SIG-M5 treated with dmso at 0.1 percent for 504 hours (cell line): ENCODE data around the gene IL16.
"Not testable (repeated sequence)": the region's sequence is repeated elsewhere in the genome, so short reads cannot be mapped to it uniquely, and the experiment has no call there.

Source experiments
- DNase-seq: peaks from one replicate; lab custom pipeline; 2025; ENCODE audit not compliant: unreplicated experiment; lab: John Stamatoyannopoulos, UW

IL16 gene

DNA sequence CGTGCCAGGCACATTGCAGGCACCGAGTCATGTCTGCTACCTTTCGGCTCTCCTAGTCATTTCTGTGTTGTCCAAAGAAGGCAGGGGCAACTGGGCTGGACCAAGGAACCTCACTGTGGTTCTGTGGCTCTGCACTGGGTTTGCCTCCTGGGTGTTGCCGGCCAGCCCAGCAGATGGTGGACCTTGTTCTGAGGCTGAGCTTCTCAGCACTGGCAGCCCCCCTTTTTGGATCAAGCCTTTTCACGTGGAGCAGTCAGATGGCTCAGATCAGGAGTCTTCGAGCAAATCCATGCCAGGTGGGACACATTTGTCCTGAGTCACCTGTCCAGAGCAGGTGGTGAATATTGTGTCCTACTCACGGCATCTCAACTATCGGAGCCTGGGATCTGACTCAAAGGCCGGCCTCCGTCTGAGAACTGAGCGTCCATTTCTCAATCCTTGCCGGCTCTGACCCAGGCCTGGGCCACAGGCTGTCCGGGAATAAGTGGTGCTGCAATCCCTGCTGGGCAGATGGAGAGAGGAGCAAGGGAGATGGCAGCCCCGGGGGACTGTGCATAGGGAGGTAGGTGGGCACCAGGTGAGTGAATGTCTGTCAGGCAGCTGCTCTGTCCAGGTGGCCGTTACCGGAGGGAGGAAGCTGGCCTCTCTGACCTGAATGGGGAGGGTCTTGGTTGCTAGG, at the start of gene IL16:
TSS of gene IL16 (plus strand) at position 304 of the 679 bp plus-strand sequence. CDS start 28,521 bp downstream, outside the sequence.
- no peak for DNase-seq

DNA sequence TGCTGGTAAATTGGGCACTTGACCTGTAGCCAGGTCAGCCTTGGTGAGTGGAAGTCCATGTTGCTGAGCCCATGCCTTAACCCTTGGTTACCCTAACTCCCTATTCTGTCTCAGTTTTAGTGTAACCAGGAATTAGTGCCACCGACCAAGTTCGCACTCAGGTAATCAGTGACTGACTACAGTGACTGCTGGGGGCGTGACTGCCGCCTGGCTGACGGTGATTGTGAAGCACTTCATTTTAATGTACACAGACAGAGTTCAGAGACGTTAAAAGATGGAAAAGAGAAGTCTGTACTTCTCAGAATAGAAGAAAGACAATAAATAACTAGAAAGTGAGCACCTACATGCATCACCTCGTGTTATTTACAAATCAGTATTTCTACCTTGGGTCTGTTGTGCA, 45.3 kb upstream of the IL16 start:
- no peak for DNase-seq

DNA sequence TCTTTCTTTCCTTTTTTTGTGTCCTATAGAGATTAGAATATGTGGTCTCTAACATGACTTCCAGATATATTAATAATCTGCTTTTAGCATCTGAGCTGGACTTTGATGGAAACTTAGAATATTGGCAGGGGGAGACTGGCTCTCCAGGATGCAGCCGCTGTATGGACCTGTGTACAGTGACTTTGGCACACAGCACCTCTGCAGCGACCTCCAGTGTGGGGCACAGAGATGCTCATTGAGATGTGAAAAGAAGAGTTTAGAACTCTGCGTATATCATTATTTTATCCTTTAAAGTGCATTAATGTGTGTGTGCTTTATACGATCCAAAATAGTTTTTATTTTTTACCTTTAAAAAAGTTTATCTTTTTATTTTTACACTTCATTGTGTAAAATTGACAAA, 44.3 kb upstream of the IL16 start:
- DNase-seq = no peak

DNA sequence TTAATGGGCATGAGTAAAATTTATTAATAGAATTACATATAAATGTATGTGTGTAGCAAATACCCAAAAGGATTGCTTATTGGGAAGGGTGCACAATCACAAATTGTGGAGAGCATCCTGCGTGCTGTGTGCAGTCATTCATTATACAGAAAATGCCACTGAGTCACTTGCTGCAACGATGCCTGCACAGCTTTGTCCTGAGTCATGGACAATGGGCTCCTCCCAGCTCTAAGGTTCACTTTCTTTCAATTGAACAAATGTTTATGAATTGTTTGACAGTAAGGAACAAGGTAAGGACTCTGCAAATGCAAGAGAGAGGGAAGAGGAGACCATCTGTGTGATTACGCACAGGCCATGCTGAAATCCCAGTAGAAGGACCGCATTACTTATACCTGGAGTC, 43.9 kb upstream of the IL16 start:
- DNase-seq = no peak

DNA sequence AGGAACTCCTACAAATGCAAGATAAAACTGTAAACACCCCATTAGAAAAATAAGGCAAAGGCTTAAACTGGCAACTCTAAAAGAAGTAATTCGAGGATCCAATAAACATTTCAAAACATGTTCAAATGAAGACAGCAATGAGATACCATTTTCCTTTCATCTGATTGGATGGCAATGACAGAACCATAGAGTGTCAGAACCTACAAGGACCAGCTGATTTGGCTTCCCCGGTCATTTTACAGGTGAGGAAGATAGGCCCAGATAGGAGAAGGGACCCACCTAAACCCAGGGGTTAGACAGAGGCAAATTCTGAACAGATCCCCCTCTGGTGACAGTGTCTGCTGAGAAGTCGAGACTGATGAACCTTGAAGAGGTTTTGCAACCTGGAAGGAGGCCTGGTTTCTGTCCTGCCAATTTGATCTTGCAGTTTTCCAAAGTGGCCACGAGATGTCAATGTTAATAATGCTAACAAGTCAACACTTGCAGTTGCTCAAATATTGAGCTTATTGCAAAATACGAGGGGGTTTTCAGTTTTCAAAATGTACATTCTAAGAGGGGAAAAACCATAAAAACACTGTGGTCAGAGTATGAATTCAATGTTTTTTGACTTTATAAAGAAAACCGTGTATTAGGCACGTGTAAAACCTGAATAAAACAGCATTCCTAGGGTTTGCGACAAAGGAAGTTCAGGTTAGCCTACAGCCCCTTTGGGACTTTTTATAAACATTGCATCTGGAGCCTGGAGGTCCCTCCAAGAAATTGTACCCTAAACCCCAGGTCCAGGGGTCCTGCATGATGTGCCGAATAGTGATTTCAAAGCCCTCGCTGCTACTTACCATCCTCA, 41.1 kb upstream of the IL16 start:
- peak; percentile 52 for DNase-seq

DNA sequence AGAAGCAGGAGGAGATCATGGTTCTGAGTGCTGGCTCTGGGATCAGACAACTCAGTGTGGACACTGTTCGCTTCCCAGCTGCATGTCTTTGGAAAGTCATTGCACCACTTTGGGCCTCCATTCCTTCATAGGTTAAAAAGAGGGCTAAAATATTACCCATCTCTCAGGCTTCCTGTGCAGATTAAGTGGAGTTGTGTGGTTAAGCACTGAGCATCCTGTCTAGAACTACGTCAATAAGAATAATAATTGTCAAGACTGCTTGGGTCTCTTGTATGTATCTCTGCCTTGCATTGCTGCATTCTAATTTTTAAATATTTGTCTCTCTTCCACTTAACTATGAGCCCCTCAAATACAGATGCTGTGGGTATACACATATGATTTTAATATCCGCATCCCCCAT, 40.4 kb upstream of the IL16 start:
- DNase-seq = no peak

DNA sequence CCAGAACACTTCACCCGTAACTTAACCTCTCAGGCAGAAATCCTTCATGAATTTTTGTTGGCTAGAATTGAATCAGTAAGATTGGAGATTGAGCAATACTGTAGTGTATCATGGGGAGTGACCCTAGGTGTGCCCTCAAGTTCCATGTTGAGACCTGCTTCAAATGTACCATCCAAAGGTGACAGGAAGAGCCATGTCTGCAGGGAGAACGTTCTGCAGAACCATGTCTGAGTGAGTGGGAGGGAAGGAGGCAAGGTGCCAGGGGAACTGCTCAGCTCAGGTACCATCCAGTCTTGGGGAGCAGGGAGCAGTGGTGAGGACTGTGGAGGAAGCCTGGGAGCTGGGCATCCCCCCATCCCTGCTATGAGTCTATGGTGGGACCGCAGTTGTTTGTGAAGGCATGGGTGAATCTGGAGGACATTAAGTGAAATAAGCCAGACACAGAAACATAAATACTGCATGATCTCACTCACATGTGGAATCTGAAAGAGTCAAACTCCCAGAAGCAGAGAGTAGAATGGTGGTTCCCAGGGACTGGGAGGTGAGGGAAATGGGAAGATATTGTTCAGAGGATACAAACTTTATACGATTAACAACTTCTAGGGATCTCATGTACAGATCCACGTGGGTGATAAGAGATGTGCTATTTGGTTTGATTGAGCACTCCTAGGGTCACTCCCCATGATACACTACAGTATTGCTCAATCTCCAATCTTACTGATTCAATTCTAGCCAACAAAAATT, 39.3 kb upstream of the IL16 start:
- no peak for DNase-seq

DNA sequence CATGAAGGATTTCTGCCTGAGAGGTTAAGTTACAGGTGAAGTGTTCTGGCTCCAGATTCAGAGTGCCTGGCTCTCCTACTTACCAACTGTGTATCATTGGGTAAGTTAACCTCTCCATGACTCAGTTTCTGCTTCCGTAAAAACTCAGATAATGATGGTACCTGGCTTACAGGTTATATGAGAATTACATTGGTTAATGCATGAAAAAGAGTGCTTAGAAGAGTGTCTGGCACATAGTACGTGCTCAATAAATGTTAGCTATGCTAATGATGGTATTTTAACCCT, 38.8 kb upstream of the IL16 start:
- DNase-seq = no peak

DNA sequence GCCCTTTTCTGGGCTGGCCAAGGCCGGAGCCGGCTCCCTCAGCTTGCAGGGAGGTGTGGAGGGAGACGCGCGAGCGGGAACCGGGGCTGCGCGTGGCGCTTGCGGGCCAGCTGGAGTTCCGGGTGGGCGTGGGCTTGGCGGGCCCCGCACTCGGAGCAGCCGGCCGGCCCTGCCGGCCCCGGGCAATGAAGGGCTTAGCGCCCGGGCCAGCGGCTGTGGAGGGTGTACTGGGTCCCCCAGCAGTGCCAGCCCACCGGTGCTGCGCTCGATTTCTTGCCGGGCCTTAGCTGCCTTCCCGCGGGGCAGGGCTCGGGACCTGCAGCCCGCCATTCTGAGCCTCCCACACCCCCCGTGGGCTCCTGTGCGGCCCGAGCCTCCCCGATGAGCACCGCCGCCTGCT, 38.1 kb upstream of the IL16 start:
- DNase-seq = not testable (repeated sequence)

DNA sequence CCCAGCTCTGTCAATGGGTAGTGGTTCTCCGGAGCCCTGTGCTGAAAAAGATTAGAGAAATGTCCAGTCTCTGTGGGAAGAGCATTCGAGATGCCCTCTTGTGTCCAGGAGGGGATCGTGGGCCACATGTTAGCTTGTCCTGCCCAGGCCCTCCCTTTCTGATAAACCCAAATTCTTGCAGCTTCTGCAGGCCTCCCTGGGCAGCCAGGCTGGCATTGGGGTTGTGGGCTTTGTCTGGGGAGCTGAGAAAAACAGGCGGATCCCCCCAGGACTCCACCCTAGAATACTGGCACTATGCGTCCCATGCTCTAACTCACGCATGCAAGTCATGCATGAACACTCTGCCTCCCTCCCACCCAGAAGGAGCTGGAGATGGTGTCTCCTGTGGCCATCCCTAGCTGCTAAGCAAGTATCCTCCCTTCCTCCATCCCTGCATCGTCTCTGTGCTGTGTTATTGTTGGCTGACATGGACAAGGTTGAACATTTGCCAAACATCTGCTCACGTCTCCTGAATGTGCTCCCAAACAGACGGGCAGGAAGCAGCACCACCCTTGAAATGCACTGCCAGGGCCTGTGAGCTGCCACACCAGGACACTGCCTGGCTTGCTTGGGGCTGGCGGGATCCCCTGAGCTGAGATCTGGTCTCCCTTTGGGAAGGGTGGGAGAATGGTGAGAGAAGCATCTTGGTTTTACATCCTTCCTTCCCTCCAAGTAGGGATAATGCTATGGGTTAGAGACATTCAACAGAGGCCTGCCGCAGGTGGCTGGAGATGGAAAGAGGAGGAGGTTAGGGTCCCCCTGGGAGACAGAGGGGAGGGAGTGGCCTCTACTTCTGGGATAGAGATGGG, 36.1 kb upstream of the IL16 start:
- DNase-seq = no peak

DNA sequence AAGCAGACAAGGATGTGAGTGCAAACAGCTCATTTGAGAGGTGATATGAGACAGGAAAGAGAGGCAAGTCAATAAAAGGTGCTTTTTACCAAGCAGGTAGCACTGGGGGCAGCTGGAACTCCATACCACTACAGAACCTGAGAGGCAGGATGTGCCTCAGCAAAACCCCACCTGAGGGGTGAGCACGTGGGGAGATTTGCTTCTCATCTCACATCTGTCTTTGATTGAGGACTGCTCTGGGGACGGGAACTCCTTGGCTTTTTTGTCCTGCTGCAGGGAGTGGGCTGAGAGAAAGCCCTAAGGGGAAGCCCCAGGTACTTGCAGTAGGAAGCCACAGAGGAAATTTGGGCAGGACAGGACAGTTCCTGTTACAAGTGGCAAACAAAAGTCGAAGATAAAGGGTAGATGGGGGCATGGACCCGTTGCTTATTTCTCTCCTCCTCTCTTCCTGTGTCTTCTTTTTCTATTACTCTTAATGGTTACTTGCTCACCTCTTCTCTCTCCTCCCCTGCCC, 35.5 kb upstream of the IL16 start:
- no peak for DNase-seq

DNA sequence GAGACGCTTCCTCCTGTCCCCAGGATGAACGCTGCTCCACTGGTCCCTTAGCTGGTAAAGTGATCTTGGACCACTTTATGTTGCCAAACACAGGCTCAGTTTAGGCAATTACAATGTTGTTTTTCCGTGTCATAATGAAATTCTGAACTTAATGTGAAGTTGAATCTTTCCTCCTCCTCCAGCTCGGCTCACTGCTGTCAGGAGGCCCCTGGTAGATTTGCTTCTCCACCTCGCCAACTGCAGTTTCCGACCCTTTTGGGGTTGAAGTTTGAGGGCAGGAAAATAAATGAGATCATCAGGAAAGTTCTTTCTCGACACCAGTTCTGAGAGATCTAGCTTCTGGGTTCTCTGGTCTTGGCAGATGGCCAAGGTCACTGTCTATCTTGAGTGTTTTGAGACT, 34.8 kb upstream of the IL16 start:
- no peak for DNase-seq

DNA sequence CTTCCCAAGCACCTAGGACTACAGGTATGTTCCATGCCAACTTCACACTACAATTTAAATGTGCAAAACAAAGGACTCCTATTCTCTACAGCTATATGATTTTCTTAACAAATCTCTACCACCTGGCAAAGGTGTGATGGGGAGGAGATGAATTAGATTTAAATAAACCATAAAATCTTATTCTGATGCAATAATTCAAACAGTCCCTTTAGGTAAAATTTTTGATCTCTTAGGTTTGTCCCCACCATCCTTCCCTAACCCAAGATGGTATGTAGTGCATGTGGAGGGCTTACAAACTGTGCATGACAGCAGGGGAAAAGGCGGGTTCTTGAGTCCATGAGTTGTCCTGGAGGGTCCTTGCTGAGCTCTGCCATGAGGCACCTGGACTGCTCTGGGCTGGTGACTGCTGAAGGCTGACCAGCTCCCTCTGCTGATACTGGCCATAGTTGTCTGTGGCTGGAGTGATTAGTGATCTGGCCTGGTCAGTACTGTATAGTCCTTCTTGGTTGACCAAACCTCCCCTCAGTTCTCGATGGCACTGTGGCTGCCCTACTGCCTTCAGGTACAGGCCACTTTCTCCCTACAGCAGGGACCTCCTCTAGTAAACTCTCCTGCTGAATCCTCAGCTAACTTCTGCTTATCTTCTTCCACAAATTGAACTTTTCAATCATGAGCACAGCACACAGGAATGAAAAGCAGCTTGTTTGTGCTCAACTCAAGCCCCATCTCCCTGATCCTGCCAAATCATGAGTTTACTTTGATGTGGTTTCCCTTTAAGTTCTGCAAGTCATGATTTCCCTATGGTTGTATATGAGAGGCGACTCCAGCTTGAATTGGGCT, 32.5 kb upstream of the IL16 start:
- no peak for DNase-seq

DNA sequence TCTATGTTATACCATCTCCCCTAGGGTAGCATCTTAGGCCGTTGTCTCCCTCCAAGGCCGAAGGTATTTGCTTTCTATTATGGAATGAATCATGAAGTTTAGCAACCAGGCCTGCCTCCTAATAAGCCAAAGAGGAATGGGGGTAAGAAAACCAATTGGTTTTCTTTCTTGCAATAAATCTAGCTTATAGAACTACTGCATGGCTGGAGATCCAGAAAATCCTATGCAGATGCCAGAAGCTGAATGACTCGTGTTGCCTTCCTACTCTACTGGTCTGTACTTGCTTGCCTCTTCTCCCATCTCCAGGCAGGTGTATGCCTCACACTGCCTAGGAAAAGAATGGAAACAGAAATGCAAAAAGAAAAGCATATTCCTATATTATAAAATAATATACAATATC, 31.1 kb upstream of the IL16 start:
- no peak for DNase-seq

DNA sequence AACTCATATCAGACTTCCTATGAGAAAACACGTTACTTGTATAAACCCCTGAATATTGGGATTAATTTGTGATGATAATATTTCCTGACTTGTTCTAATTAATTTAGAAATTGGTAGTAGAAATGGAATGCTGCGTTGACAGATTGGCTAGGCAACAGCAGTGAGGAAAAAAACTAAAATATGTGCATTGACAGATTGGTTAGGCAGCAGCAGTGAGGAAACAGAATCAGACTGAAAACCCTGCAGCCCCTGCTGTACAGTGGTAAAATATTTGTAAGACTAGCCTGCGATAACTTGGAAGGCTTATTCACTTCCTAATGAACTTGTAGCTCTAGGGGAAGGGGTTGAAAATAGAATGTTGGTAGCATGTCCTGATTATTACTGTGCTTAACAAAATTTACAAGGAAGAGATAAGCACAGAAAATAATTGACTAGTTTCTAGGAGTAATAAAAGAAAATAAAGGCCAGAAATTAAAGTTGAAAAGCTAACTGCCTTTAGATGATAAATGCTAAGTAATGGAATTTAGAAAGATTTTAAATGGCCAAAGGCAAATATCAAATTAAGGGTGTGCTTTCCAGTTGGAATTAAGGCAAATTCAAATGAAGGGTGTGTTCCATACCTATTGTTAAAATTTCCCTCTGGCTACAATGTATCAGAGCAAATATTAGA, 29.9 kb upstream of the IL16 start:
- no peak for DNase-seq

DNA sequence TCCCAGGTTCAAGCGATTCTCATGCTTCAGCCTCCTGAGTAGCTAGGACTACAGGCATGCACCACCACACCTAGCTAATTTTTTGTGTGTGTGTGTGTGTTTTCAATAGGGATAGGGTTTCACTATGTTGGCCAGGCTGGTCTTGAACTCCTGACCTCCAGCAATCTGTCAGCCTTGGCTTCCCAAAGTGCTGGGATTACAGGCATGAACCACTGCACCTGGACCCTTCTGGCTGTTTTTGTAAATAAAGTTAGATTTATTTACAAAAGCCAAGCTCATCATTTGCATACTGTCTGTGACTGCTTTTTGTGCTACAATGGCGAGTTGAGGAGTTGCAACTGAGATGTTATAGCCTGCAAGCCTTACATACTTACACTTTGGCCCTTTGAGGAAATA, 28.6 kb upstream of the IL16 start:
- DNase-seq = no peak

DNA sequence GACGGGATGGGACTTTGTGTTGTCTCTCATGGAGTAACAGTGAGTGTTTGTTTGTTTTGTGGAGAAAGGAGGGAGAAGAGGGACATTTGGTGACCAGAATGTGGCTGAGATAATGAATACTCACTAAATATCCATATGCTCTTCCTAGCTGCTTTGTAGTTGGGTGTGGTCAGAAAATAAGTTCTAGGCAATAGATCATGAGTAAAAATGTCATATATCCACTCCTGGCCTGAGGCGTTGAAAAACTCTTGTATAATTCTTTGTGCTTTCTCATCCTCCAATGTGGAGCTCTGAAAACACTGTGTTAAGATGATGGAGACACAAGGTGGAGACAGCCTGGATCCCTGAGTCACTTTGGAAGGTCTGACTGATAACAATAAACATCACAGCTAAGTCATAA, 28.0 kb upstream of the IL16 start:
- no peak for DNase-seq

DNA sequence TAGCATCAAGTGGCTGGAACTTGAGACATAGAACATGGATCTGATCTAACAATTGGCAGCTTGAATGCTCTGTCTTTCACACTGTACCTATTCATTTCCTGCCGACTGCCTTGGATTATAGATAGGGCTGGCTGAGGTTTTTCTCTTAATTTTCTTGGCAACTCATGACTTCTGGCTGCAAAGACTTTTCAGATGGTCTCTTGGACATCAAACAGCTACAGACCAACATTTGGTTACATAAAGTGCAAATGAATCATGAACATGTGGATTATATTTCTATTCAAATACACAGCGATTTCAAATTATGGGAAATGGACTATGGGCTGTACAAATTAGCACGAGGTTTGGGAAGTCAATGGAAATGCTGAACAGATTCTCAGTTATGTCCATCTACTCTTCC, 26.2 kb upstream of the IL16 start:
- DNase-seq = no peak

DNA sequence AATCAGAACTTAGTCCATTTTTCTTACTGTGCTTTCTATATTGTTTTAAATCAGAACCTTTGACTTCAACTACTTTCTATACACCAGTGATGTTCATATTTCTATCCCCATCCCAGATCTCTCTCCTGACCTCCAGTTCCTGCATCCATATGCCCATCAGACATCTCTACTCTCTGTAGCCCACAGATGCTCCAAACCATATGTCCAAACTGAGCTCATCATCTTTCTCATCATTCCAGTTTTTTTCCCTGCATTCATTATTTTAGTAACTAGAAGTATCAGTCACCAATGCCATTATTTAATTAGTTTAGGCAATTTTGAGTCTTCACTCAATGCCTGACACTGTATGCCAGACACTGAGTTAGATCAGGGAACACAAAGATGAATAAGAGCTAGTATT, 25.4 kb upstream of the IL16 start:
- DNase-seq = no peak
